ENCODE data around the gene OPTC.
A peak's percentile ranks its signal among the peaks of the same experiment; 100 is the strongest.
"Not testable (repeated sequence)": the region's sequence is repeated elsewhere in the genome, so short reads cannot be mapped to it uniquely, and the experiment has no call there.

OPTC gene

DNA sequence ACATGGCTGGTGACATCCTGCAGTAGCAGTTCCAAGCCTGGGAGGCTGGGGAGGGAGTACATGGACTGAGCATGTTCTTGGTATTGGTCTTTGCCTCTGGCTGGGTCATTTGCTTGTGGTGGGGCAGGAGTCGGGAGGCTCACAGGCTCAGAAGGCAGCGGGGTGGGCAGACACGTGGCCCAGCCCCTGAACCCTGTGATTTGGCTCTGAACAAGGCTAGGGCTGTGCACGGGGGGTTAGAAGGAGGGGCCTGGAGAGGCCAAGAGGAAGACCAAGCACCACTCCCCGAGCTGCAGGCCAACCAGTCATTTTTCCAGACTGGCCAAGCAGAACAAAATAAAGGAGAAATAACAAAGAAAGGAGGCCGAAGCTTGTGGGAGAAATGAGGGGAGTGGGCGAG lies 28.0 kb upstream of the OPTC start:
- DNase-seq, result no peak

DNA sequence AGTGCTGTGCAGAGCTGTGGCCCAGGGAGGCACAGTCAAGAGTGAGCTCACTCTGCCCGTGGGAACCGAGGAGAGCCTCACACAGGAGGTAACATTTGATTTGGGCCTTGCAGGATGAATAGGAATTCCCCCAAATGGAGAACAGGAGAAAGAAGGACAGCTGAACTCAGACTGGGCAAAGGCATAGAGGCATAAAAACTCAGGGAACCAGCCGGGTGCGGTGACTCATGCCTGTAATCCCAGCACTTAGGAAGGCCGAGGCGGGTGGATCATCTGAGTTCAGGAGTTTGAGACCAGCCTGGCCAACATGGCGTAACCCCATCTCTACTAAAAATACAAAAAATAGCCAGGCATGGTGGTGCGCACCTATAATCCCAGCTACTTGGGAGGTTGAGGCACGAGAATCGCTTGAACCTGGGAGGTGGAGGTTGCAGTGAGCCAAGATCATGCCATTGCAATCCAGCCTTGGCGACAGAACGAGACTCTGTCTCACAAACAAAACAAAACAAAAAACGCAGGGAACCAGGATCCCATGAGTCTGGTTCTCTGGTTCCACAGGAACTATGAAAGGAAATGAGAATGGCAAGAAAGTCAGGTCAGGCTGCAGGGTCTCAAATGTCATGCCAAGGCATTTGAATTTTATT lies 26.9 kb upstream of the OPTC start:
- not testable (repeated sequence) for DNase-seq

DNA sequence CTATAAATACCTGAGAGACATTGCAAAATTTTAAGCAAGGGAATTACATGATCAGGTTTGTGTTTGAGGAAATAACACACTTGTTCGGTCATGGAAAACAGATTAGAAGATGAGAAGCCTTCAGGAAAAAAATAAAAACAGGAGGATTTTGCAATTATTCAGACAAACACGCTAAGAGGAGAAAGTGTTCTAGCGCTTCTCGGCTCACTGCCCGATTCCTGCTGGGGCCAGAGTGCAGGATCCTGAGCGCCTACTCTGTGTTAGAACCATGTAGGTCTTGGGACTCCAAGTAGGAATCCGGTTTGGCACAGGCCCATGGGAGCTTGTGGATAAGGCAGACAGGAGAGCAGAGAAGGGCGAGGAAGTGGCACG lies 26.4 kb upstream of the OPTC start:
- DNase-seq, result no peak

DNA sequence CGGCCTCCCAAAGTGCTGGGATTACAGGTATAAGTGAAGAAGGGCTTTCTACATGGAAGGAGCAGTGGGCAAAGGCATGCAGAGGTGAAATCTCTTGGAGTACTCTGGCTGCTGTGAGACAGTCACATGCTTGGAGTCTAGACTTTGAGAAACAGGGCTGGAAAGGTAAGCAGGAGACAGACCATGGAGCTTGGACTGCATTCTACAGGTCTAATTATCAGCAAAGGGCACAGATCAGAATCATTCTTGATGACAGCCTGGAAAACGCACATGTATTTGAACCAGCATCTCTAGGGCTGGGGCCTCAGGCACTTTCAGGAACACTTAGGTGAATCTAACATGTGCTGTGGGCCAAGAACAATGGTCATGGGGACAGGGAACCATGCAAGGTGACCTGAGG lies 25.6 kb upstream of the OPTC start:
- DNase-seq, result no peak

DNA sequence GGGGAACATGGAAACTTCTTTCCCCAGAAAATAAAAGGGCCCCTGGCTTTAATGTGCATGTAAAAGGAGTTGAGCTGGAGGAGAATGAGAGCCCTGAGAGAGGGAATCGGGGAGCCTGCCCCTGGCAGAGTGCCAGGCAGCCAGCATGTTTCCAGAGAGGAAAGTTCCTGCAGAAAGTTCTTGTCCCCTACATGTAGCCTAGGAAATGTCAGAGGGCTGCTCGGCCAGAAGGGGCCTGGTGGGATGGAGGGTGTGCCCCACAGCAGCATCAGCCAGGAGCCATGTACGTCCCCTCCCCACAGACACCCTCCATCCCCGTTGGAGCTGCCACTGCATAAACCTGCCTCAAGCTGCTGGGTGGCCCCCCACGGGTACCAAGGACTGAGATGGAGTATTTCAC lies 23.7 kb upstream of the OPTC start:
- no peak for DNase-seq

DNA sequence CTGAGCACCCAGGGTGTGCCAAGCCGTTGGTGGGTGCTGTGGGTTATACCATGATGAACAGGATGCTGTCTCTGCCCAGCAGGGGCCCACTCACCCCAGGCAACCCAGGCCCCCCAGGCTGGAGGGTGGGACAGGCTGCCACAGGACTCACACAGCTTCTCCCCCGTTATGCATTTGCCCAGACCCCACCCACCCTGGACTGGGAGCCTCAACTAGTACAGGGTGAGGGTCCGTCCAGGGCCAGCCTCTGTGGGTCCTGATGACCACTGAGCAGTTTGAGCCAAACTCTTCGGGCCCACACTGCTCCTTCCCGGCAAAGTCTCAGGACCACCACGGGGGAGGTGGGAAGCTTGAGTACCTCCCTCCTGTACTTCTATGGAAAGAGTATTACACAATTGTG lies 22.1 kb upstream of the OPTC start:
- no peak for DNase-seq

DNA sequence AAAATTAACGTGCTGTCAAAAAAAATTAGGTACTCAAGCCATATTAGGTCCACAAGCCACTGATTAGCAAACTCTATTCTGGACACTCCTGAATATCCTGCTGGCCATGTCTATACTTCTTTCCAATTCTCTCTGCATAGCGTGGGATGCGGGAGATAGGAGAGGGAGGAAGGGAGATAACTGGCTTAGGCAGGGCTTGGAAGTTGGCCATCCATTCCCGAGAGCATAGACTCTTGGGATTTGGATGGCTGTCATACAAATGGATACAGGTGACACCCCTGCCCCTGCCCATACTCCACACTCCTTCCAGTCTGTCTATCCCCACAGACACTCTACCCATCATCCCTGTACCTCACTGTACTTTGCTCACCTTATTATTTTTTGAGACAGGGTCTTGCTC lies 20.7 kb upstream of the OPTC start:
- no peak for DNase-seq

DNA sequence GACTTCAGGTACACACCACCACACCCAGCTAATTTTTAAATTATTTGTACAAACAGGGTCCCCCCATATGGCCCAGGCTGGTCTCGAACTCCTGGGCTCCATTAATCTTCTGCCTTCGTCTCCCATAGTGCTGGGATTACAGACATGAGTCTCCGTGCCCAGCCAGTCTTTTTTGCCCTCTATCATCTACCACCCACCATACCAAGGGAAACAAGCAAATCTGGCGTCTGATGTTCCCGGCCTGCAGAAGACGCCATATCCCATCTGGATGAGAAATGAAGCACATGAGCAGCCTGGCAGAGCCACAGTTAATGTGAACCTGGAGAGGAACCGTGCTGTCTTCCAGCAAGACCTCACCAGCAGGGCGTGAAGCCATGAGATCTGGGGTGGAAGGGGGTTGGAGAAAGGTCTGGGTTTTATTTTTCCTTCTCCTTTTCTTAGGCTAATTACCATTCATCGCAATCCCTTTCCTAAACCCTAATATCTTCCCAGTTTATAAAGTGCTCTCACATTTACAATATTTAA lies 20.1 kb upstream of the OPTC start:
- DNase-seq, result no peak

DNA sequence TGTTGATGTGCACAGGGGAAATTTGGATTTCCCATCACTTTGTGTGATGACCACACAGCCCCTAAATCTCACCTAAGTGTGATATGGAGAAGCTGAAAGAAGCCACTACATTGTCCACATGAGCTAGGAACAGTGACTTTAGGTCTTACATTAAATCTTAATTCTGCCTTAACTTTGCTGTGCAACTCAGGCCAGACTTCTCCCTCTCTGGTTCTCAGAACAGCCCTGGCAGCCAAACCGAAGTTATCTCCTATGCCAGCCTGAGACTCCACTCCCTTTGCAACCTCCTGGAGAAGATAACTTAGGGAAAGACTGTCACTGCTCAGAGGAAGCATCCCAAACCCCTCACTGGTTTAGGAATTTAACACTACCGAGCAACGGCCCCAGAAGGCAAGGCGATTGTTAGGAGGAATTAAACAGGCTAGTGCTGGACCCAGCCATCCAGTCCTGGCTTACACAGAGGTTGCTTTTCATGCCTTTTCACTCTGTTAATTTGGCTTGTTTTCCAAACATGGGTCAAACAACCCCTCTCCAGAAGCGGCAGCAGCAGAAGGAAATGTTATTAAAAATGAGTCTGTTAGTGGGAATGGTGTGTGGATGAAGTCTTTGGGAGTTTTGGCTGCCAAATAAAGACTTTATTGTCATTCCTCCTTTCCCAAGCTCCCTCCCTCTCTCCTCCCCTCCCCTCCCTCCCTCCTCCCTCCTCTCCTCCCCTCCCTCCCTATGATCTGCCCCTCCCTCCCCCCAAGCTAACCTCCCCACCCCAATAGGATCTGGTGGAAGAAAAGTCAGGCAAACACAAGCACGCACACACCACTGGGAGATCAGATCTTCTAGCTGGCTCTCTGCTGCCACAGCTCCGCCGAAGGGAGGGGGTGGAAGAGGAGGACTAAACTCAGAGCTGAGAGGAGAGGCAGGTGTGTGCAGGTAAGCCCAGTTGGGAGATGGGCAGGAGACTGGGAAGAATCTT lies 18.7 kb upstream of the OPTC start, which contains the start of gene PRELP:
TSS of gene PRELP (plus strand) at position 795 of the 970 bp plus-strand sequence. CDS start 7,379 bp downstream, outside the sequence.
- DNase-seq, result no peak

DNA sequence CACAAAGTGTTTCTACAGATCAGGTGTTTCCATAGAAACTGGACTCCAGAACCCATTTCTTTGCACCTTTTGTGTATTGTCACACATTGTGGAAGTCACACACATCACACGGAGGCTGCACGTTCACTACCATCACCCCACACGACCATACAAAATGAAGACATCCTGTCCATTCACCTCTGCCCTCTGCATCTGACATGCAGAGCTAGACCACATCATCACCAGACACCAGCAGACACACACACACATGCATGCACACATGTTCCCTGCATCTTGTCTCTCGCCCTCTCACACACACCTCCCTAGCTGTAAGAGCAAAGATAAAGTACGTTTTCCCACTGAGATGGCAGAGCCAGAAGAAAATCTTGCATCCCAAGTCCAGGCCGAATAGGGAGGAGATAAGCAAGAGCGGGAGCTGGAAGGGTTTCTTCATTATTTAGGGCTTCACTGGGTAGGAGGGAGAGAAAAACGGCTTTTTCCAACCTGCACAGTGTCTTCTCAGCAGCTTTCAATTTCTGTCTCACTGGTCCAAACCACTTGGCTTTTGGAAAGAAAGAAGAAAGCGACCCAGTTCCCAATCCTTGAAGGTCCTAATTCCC lies 17.6 kb upstream of the OPTC start:
- DNase-seq, result no peak

DNA sequence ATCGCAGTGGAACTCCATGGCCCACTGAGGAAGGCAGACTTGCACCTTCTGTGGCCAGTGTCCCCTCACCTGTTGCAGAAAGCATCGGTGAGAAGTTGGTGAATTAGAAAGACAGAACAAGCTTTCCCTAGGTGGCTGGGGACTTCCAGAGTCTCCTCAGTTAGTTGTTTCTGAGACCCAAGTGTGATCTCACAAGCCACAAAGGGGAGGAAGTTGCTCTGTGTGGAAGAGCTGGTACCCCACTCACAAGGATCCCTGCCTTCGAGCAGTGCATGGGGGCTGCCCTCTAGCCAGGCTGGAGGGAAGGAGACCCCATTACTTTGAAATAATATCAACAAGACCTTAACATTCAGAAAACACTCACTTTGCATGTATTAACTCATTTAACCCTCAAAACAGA lies 16.2 kb upstream of the OPTC start:
- no peak for DNase-seq

DNA sequence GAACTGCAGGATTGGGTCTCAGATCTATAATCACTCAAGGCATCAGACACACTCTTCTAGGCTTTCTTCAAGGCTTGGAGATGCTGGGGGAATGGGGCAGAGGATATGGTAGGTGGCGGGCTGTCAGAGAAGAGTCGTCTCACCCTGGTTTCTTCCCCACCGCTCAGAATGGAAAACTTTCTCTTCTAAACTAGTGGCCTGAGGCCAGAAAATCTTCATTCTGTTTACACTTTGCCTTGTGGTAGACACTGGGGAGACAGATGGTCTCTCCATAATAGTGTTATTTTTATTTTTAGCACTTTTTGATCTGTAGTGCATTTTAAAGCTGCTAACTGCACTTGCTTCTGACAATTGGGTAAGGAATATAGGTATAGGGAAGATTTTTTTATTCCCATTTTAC lies 15.7 kb upstream of the OPTC start:
- DNase-seq, result no peak

DNA sequence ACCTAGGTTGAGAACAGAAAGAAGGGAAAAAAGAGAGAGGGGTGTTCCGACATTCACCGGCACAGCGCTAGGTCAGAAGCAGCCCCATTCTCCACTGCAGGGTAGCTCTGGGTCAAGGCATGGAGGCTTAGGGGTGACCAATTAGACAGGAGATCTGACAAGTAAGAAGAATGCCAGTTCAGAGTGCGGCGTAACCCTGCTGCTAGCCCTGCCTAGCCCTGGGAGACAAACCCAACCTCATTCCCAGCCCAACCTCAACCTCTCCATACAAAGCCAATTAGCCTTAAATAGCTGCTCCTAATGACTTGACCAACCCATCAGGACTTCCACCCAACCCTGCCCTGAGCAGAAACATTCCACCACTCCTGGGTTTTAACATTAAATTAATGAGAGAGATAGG lies 15.0 kb upstream of the OPTC start:
- DNase-seq, result no peak

DNA sequence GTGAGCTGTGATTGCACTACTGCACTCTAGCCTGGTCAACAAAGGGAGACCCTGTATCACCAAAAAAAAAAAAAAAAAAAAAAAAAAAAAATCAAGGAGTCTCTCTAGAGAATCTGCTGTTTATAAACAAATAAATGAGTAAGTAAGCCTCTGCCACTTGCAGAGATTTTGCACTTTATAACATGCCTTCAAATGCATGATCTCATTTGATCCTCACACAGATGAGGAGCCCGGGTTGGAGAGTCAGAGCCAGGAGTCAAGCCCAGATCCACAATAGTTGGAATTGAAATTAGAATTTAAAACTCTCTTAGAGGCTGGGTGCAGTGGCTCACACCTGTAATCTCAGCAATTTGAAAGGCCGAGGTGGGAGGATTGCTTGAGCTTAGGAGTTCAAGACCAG lies 14.3 kb upstream of the OPTC start:
- no peak for DNase-seq

DNA sequence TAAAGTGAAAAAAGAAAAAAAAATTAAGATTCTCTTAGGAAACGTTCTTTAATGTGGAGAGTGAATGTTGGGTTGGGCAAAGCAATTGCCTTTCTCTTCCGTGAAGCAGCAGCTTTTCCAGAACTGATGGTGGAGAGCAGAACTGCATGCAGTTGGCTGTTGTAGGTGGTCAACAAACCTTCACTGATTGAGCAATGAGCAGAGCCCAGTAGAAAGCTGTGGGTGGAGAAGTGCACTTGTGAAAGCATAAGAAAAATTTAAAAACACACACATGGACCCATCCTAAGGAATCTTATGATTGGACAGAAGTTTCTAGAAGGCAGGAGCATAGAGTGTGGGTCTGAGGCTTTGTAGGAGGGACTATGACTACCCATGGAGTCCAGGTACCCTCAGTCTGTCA lies 13.9 kb upstream of the OPTC start:
- no peak for DNase-seq

DNA sequence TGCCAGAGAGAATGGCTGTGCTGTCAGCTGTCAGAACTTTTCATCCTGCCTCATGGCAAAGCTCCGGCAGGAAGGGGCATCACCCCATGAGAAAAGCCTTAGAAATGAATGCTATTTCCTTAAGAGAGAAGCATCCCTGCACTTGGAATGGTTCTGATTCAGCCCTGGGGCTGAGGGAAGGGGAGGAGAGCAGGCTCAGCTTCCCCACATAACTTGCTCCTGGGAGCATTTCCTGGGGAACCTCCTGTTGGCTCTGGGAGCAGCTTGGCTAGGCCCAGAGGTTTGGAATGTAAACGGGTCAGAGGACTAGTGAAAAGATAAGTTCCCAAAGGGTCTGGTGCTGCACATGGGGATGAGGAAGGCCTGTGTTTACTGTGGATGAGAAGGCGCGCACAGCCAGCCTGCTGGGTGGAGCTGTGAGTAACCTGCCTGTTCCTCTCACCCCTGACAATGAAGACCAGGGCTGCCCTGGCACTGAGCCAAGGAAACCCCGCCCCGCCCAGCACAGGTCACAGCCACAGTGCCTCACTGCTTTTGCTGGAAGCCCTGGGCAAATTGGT lies 13.3 kb upstream of the OPTC start:
- DNase-seq, result peak; percentile 4

DNA sequence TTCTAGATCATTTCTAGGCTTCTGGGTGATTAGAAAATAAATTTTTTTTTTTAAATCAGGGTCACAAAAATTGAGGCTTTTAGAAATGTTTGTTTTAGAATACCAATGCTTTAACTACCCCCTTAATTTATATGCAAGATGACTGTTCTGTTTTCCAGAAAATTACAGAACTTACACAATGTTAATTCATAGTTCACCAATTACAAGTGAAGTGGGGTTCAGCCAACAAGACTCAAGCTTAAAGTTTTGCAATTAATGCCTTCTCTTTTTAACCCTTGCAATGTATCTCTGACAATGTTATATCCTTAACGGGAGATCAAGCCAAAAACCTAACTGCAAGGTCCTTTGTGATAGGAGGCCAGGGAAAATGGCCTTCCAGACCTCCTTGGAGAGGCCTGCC lies 12.8 kb upstream of the OPTC start:
- no peak for DNase-seq

DNA sequence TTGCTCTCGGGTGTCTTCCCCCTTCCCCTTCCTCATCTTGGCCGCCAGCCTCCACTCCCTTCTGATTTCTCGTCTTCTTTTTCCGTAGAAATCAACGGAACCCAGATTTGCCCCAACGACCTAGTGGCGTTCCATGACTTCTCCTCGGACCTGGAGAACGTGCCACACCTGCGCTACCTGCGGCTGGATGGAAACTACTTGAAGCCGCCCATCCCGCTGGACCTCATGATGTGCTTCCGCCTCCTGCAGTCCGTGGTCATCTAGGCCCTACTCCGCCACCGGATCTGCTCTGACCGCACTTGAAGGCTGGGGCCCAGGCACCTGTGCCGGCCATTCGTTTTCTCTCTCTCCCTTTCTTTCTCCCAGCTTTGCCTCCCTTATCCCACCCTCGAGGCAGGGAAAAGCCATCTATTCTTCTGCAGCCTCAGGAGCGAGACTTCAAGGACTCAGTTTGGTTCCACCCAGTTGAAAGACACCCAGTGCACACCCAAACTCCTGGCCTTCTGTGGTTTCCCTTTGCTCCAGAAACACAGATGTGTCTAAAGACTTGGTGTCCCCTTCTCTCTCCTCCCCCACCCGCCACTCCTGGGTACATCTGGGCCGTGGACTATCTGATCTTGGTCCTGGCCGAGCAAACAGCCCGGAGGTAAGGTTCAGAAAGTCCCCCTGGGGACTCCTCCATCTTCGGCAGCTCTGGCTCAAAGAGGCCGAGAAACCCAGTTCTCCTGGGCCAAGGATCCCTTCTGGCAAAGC lies 7.2 kb upstream of the OPTC start:
- no peak for DNase-seq

DNA sequence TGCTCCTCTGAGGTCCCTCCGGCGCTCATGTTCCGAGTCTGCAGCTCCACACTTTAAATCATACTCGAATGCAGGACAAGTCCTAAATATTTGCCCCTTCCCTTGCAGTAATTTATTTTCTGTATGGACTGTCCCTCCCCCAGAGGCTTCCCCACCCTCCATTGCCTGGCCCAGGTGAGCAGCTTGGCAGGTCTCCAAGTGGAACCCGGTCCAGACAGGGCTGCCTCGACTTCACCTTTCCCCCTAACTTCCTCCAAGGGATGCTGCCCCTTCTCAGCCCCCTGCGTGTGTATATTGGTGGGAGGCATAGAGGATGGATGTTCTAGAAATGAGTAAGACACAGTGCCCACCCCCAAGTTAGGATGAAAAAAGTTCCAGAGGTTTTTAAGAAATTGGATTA lies 5.4 kb upstream of the OPTC start:
- no peak for DNase-seq

DNA sequence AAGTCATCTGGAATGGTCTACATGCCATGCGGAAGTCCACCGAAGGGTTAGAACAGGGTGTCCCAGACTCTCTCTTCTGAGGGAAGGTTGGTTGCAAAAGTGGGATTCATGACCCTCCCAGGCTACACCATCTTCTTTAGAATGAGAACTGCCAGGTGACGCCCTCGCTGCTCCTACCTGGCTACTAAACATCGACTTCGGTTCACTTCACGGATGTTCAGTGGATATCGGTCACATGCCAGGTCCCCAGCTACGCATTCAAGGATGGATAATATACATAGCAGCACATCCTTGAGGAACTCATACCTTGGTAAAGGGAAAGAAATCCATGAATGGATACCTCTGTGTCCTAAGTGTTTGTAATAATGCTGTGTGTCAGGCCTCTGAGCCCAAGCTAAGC lies 3.3 kb upstream of the OPTC start:
- DNase-seq, result no peak

DNA sequence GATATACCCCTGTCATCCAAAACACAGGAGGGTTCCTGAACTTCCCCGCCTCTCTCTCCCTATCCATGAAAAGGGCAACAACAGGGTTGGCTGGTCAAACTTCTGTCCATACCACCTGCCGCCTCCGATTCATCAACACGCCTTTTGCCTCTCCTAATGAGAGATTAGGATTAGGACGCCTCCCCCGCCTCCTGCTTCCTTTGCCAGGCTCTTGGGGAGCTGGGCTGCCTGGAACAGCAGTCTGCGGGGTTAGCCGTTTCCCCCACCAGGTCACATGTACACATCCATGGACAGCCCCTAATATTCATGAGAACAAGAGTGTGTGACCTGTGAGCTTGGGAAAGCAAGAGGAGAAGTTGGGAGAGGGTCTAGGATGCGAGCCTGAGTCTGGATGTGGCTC lies 2.3 kb upstream of the OPTC start:
- DNase-seq, result no peak

DNA sequence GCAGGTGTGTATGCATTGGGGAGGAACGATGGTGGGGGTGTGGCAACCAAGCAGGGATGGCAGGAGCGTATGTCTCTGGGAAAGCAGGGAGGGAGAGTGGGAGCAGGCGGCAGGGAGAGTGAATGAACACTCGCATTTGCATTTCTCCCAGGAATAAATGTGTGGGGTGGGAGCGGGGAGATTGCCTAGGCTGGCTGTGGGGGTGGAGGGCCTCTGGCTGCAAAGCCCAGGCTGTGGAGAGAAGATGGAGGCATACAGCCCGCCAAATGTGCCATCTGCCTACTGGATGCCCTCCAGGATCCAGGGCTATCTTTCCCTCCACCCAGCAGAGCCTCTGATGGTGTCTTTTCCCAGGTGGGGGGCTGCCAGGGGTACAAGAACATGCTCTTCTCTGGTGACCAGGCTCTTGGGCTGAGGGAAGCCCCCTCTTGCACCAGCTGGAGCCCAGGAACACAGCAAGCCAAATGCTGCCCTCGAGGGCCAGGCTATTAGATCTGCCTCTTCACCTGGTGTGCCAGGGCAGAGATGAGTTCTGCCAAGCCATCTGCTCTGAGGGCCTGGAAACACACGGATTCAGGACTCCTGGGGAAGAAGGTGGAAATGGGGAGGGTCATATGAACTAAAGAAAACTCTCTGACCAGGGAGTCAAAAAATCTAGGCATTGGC lies 1.7 kb upstream of the OPTC start:
- no peak for DNase-seq
